Tibial nerve (tissue), 4 donors: ENCODE results near the gene NUPR1. TPM values are rescaled to one million over a fixed set of nuclear protein-coding genes. Genes with fewer than 3 reads are reported as not detected.

Experiments
- DNase-seq, 2 donors: peaks; one replicate each; pipeline ENCODE4 v3.0.0-alpha.2; 2019; ENCODE audit warnings: low spot score in 2 of 2
- H3K27ac ChIP-seq, 4 donors: fragments of 200-600 bp; sonication (generic) in 3 of 4; one replicate each; pipeline ENCODE4 v1.5.1; 2017 to 2019; ENCODE audit warnings: mild to moderate bottlenecking in 1 of 4
- H3K27me3 ChIP-seq, 2 donors: fragments of 200-600 bp; sonication (generic) in 1 of 2; one replicate each; pipeline versions ENCODE4 v1.5.1 to v1.6.0; 2017 to 2019
- H3K36me3 ChIP-seq, 3 donors: fragments of 200-600 bp; sonication (generic); one replicate each; pipeline ENCODE4 v1.5.1; 2018 to 2019
- H3K4me1 ChIP-seq, 4 donors: fragments of 200-600 bp; sonication (generic) in 3 of 4; one replicate each; pipeline ENCODE4 v1.5.1; 2017 to 2019
- H3K4me3 ChIP-seq, 4 donors: fragments of 200-600 bp; sonication (generic) in 3 of 4; one replicate each; pipeline ENCODE4 v1.5.1; 2017 to 2019; ENCODE audit warnings: mild to moderate bottlenecking in 1 of 4, moderate library complexity in 1 of 4
- H3K9me3 ChIP-seq, 4 donors: fragments of 200-600 bp; sonication (generic) in 3 of 4; one replicate each; pipeline ENCODE4 v1.5.1; 2017 to 2019
- EP300 ChIP-seq, 2 donors: sonication (generic); formaldehyde crosslinking; IDR thresholded peaks; one replicate each; pipeline ENCODE4 v1.6.1; 2017; ENCODE audit warnings: antibody characterized with exemption in 2 of 2, mild to moderate bottlenecking in 1 of 2
- POLR2A ChIP-seq, 2 donors: fragments of 450-650 bp; IDR thresholded peaks; one replicate each; pipeline ENCODE4 v1.6.1; 2017; ENCODE audit warnings: antibody characterized with exemption in 2 of 2, mild to moderate bottlenecking in 2 of 2, moderate library complexity in 2 of 2
- WGBS, 2 donors: methylation state at CpG; one replicate each; pipeline ENCODE4 v1.1.5; 2018; 5-methylcytosine and 5-hydroxymethylcytosine counted together
- total RNA-seq, 4 donors: library from RNA; depleted of rRNA; stranded (reverse); fragments of >200 nt; gene quantifications; one replicate each; pipeline ENCODE4 v1.1.0, GENCODE V29; 2016
- TF ChIP-seq, protein P1 (sequence below), 5 experiments: fragments of 200-600 bp in 3 of 5; fragments of 450-650 bp in 2 of 5; sonication (generic) in 3 of 5; IDR thresholded peaks; one replicate each; pipeline ENCODE4 v1.5.1; 2016 to 2019; ENCODE audit warnings: antibody characterized with exemption in 5 of 5, mild to moderate bottlenecking in 3 of 5, moderate library complexity in 2 of 5

Gene NUPR1
- total RNA-seq, 4 donors from 2014 or later, result 33.0 to 57.2 (median 53.4) TPM

DNA sequence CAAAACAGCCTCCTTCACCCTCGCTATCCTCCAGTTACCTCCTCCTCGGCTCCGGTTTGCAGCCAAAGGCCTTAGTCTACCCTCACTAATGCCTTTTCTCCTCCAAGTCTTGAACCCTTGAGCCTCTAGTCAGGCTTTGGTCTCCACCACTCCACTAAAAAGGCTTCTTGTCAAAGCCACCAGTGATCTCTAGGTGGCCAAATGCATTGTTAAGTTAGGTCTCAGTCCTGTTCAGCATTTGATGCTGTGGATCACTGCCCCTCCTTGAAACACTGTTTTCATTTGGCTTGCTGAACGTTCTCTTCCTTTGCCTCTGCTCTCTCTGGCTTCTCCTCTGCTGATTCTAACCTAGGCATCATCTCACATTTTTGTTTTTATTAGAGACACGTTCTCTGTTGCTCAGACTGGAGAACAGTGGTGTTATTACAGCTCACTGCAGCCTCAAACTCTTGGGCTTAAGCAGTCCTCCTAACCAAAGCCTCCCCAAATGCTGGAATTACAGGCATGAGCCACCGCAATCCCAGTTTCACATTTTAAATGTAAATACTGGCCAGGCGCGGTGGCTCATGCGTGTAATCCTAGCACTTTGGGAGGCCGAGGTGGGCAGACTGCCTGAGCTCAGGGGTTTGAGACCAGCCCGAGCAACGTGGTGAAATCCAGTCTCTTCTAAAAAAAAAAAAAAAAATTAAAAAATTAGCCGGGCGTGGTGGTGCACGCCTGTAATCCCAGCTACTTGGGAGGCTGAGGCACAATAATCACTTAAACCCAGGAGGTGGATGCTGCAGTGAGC lies 16.1 kb upstream of the NUPR1 start:
- 84 to 87% methylated on average over 15 of the region's 15 CpGs for WGBS, 2 donors
- Histone ChIP-seq H3K9me3 (no peaks in the 10 kb centered on the region), H3K36me3 (peaks cover 0 to 32% (median 5%) of the 10 kb centered on the region in 3 donors), H3K4me3 (peak overlapping the region; percentile 52 to 86 (median 60)), H3K27ac (peak overlapping the region; percentile 90 to 98 (median 96)), H3K4me1 (peaks cover 0 to 26% (median 5%) of the 10 kb centered on the region in 4 donors), H3K27me3 (no peaks in the 10 kb centered on the region)
- no peak for TF ChIP-seq POLR2A (IDR thresholded peaks at IDR 0.05)
- TF ChIP-seq, protein P1, sequence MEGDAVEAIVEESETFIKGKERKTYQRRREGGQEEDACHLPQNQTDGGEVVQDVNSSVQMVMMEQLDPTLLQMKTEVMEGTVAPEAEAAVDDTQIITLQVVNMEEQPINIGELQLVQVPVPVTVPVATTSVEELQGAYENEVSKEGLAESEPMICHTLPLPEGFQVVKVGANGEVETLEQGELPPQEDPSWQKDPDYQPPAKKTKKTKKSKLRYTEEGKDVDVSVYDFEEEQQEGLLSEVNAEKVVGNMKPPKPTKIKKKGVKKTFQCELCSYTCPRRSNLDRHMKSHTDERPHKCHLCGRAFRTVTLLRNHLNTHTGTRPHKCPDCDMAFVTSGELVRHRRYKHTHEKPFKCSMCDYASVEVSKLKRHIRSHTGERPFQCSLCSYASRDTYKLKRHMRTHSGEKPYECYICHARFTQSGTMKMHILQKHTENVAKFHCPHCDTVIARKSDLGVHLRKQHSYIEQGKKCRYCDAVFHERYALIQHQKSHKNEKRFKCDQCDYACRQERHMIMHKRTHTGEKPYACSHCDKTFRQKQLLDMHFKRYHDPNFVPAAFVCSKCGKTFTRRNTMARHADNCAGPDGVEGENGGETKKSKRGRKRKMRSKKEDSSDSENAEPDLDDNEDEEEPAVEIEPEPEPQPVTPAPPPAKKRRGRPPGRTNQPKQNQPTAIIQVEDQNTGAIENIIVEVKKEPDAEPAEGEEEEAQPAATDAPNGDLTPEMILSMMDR (IDR thresholded peaks at IDR 0.05), result no peak
- no peak for TF ChIP-seq EP300 (IDR thresholded peaks at IDR 0.05)
- no peak for DNase-seq

DNA sequence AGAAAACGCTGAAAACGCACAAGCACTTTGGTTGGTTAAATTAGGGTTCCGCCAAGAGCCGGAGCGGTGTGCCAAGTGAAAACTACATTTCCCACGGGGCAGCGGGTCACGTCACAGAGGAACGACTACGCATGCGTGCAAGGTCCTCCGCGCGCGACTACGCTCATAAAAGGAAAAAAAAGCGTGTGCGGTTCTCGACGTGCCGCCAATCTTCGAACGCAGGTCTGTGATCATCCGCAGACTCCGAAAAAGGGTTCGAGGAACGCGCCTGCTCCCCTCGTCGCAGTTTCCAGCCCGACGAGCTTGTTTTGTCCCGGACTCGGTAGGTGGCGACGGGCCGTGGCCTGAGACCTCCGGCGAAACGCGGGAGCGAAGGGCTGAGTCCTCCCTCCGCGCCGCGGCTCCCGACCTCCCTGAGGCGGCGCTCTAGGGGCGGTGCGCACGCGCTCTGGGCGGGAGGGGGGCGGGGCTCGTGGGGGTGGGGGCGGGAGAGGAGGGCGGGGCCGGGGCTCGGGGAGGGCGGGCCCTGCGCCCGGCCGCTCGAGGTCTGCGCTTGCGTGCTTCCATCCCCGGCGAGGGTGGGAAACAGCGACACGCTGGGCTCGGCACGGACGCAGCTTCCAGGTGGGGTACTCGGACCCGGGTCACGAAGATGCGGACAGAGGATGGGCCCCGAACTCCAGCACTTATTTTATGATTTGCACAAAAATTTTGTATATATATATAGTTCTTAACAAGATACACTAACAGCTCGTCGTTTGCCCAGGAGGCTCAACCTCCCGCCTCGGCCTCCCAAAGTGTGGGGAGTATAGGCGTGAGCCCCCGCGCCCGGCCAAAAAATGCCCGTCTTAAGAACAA lies 15.2 kb upstream of the NUPR1 start, which contains the start of gene SGF29:
Gene SGF29, plus strand, starts transcription at position 145 of the 858 bp plus-strand sequence. CDS start 27,150 bp downstream, outside the sequence.
- H3K4me3 ChIP-seq, result peak within 1 kb of the TSS; percentile 52 to 86 (median 60)
- TF ChIP-seq EP300 (IDR thresholded peaks at IDR 0.05) (peak; percentile 78 to 100), POLR2A (IDR thresholded peaks at IDR 0.05) (peak; percentile 94 to 96)
- TF ChIP-seq, protein P1 (IDR thresholded peaks at IDR 0.05), result peak; percentile 35 to 65 (median 47)
- 2% methylated on average over 56 to 58 of the region's 88 CpGs for WGBS, 2 donors
- H3K27ac ChIP-seq, result peak within 1 kb of the TSS; percentile 90 to 98 (median 96)
- H3K27me3 ChIP-seq, result no peaks in the 10 kb centered on the region
- peaks cover 0 to 26% (median 5%) of the 10 kb centered on the region in 4 donors for H3K4me1 ChIP-seq
- peaks cover 0 to 24% (median 5%) of the 10 kb centered on the region in 3 donors for H3K36me3 ChIP-seq
- no peaks in the 10 kb centered on the region for H3K9me3 ChIP-seq
- DNase-seq, result peak; percentile 84 to 91

DNA sequence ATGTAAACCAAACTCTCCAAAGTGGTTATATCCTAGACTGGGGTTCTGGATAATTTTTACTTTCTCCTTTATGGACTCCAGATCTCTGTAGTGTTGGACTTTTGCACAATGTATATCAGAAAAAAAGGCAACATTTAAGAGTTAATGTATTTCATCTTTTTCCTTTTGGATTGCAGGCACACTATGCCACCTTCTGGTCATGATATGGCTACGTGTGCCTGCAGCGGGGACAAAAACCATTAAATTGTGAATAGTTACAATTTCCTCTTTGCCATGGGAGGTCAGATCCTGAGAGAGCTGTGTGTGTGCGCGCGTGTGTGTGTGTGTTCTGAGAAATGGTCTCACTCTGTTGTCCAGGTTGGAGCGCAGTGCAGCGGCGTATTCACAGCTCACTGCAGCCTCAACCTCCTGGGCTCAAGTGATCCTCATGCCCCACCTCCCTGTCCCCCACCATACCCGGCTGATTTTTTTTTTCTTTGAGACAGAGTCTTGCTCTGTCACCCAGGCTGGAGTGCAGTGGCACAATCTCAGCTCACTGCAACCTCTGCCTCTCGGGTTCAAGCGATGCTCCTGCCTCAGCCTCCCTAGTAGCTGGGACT lies 10.6 kb upstream of the NUPR1 start:
- Histone ChIP-seq H3K9me3 (no peaks in the 10 kb centered on the region), H3K4me1 (peaks cover 0 to 10% (median under 1%) of the 10 kb centered on the region in 4 donors), H3K27ac (no peak overlapping the region), H3K36me3 (no peaks in the 10 kb centered on the region), H3K27me3 (no peaks in the 10 kb centered on the region), H3K4me3 (no peak overlapping the region)
- TF ChIP-seq EP300 (IDR thresholded peaks at IDR 0.05) (no peak), POLR2A (IDR thresholded peaks at IDR 0.05) (no peak)
- TF ChIP-seq, protein P1 (IDR thresholded peaks at IDR 0.05), result peak in 4 of 5 experiments; percentile 36 to 57 (median 40)
- WGBS, 2 donors, result 35 to 41% methylated on average over 11 of the region's 11 CpGs
- DNase-seq, result no peak

DNA sequence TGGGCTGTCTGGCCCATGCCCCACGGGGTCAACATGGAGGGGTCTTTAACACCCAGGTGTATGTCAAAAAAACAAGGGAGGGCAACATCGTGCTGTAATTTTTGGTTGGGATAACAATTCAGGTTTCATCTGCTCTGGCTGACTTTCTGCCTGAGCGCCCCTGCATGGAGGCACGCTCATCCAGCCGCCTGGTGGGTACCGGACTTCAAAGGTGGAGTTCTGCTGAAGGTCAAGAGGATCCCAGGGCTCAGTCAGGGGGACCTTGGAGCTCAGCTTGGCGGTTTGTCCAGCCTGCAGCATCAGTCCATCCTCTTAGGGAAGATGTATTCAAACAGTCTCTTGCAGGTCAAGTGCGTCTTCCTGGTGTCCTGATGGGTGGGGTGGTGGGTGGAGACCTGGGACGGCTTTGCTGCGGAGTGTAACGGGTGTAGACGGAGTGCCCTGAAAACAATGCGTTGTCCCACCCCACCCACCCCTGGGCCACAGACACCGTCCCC lies 9.6 kb upstream of the NUPR1 start:
- no peaks in the 10 kb centered on the region for H3K36me3 ChIP-seq
- no peak for DNase-seq
- WGBS, 2 donors, result 69 to 81% methylated on average over 14 of the region's 14 CpGs
- TF ChIP-seq EP300 (IDR thresholded peaks at IDR 0.05) (no peak), POLR2A (IDR thresholded peaks at IDR 0.05) (no peak)
- TF ChIP-seq, protein P1 (IDR thresholded peaks at IDR 0.05), result no peak
- H3K9me3 ChIP-seq, result no peaks in the 10 kb centered on the region
- peaks cover 0 to 6% (median 0%) of the 10 kb centered on the region in 4 donors for H3K4me1 ChIP-seq
- H3K27me3 ChIP-seq, result peaks cover 0 to 6% of the 10 kb centered on the region in 2 donors
- H3K27ac ChIP-seq, result no peak overlapping the region
- H3K4me3 ChIP-seq, result no peak overlapping the region
